Measurements from ENCODE around the gene TNFSF12.

Gene TNFSF12, protein sequence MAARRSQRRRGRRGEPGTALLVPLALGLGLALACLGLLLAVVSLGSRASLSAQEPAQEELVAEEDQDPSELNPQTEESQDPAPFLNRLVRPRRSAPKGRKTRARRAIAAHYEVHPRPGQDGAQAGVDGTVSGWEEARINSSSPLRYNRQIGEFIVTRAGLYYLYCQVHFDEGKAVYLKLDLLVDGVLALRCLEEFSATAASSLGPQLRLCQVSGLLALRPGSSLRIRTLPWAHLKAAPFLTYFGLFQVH

GRCh38 chr17:7548585-7549400 is at the start of gene TNFSF12:
TSS of gene TNFSF12 (plus strand) at chr17:7549058. CDS start at chr17:7549154, 96 bp downstream.
- DNase-seq, result peak; percentile 75

GRCh38 chr17:7499161-7499560 is 49.7 kb upstream of the TNFSF12 start:
- DNase-seq, result no peak

GRCh38 chr17:7501729-7502128 is 47.1 kb upstream of the TNFSF12 start:
- no peak for DNase-seq

DNA sequence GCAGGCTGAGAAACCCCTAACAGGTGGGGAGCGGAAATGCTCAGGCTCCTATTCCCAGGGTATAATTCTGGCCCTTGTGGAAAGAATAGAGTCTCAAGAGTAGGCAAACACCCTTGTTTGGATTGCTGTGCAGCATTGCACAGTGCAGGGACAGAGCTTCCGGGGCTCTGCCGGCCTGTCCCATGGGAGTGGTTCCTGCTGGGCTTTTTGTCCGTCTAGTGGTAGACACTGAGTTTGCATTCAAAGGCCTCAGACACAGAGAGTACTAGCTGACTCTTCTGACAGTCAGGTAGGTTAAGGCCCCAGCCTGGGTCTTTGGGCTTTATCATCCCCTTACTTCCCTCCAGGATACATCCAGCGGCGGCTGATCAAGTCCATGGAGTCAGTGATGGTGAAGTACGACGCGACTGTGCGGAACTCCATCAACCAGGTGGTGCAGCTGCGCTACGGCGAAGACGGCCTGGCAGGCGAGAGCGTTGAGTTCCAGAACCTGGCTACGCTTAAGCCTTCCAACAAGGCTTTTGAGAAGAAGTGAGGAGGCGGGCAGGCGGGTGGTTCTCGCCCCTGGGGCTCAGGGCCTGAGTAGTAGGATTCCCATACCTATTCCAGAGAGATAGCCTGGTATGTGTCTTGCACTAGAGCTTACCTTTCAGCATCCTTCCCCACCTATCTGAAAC is 46.5 kb upstream of the TNFSF12 start:
- no peak for DNase-seq

GRCh38 chr17:7502987-7503386 is 45.9 kb upstream of the TNFSF12 start:
- no peak for DNase-seq

DNA sequence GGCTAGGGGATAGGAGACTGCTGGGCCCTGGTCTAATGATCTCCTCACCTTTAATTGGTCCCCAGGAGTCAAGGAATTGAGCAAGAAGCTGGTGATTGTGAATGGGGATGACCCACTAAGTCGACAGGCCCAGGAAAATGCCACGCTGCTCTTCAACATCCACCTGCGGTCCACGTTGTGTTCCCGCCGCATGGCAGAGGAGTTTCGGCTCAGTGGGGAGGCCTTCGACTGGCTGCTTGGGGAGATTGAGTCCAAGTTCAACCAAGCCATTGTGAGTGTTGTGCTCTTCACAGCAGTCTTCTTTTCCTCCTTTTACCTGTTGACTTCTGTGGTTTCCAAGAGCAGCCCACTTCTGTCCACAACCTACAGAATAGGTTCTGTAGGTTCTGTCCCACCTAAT is 45.3 kb upstream of the TNFSF12 start:
- no peak for DNase-seq

- no peak for DNase-seq
Measured at GRCh38 chr17:7508145-7508544, 40.7 kb upstream of the TNFSF12 start.

- no peak for DNase-seq
Measured at GRCh38 chr17:7508846-7509245, 40.0 kb upstream of the TNFSF12 start.

DNA sequence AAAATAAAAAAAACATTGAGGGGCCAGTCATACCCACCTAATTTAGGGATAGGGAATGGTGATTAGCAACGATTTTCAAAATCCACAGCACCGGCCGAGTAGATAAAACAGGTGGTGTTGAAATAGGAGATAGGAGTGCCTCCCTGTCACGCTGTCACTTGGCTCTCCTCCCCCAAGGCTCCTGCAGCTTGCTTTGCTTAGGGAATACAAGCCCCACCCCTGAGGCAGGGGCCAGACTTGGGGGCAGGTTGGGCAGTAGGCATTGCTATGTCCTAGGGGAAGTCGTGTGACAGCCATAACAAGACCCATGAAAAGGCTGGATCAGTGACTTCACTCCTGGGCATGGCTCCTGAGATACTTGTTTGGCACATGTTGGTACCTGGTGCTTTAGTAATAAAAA is 38.9 kb upstream of the TNFSF12 start:
- DNase-seq, result no peak

DNA sequence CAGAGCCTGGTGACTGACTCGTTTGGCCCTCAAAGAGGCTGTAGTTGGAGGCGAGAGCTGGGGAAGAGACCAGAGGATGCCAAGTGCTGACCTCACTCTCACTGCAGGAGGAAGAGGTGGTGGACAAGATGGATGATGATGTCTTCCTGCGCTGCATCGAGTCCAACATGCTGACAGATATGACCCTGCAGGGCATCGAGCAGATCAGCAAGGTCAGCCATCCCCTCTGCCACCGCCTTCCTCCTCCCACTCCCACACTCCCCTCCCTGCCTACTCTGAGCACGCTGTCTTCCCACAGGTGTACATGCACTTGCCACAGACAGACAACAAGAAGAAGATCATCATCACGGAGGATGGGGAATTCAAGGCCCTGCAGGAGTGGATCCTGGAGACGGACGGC is 37.8 kb upstream of the TNFSF12 start:
- DNase-seq, result no peak

DNA sequence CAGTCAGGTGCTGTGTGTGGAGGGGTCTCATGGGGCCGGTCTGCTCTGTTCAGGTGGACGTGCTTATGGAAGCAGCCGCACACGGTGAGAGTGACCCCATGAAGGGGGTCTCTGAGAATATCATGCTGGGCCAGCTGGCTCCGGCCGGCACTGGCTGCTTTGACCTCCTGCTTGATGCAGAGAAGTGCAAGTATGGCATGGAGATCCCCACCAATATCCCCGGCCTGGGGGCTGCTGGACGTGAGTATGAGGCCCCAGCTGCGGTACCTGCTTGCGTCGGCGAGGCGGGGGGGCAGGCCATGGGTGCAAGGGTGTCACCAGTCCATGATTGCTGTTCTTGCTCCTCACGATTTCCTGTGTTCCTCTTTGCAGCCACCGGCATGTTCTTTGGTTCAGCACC is 36.8 kb upstream of the TNFSF12 start:
- no peak for DNase-seq

DNA sequence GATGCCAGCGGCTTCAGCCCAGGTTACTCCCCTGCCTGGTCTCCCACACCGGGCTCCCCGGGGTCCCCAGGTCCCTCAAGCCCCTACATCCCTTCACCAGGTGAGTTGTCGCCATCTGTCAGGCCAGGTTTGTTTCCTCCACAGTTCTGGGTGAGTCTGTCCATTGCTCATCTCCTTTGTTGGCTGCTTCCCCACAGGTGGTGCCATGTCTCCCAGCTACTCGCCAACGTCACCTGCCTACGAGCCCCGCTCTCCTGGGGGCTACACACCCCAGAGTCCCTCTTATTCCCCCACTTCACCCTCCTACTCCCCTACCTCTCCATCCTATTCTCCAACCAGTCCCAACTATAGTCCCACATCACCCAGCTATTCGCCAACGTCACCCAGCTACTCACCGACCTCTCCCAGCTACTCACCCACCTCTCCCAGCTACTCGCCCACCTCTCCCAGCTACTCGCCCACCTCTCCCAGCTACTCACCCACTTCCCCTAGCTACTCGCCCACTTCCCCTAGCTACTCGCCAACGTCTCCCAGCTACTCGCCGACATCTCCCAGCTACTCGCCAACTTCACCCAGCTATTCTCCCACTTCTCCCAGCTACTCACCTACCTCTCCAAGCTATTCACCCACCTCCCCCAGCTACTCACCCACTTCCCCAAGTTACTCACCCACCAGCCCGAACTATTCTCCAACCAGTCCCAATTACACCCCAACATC is 35.9 kb upstream of the TNFSF12 start:
- DNase-seq, result no peak

- DNase-seq, result no peak
Measured at GRCh38 chr17:7513850-7514419, 34.9 kb upstream of the TNFSF12 start.

DNA sequence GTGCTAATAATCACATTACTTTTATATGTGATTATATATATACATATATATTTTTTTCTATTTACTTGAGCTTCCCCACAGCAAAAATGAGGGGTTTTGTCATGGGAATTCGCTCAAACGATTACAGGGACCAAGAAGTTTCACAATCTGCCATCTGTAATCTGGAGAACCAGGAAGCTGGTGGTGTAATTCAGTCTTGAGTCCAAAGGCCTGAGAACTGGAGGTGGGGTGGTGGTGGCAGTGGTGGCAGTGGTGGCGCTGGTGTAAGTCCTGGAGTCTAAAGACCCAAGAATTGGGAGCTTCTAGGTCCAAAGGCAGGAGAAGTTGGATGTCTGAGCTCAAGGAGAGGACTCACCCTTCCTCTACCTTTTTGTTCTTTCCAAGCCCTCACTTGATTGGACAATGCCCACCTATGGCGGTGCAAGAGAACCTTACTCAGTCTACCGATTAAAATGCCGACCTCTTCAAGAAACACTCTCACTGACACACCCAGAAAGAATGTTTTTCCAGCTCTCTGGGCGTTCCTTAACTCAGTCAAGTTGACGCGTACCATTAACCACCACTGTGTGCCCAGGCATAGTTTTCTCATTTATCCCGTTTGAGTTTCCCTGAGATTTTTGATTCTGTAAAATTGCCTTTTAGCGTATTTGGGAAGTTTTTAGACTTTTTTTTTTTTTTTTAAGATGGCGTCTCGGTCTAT is 32.8 kb upstream of the TNFSF12 start:
- no peak for DNase-seq

- no peak for DNase-seq
Measured at GRCh38 chr17:7523033-7523432, 25.8 kb upstream of the TNFSF12 start.

- DNase-seq, result no peak
Measured at GRCh38 chr17:7528842-7529241, 20.0 kb upstream of the TNFSF12 start.

DNA sequence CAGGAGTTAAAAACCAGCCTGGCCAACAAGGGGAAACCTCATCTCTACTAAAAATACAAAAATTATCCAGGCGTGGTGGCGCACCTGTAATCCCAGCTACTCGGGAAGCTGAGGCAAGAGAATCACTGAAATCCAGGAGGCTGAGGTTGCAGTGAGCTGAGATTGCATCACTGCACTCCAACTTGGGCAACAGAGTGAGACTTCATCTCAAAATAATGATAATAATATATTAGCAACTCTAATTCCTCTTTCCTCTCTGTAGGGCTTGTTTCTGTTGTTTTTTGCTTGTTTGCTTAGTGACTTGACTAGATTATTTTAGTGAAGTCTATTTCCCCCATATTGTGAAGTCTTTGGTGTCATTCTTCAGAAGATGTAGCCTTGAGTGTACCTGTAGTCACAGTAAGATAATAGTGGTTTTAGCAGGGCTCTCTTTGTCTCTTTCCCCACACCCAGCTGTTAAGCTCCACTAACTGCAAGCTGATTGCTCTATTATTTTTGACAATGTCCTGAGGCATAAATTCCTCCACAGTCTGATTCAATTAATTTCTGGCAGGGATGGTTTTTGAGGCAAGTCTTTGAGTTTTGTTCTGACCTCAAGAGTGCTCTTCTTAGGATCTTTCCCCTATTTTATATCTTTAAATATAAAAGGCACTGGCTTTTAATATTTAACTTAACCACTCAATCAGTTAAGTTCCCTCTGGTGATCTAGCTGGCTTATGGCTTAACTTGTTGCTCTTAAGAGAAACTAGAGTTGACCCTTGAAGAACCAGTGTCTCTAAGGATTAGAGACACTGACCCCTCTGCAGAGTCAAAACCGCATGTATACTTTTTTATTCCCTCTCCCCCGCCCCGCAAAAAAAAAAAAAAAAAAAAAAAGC is 18.6 kb upstream of the TNFSF12 start:
- DNase-seq, result no peak

DNA sequence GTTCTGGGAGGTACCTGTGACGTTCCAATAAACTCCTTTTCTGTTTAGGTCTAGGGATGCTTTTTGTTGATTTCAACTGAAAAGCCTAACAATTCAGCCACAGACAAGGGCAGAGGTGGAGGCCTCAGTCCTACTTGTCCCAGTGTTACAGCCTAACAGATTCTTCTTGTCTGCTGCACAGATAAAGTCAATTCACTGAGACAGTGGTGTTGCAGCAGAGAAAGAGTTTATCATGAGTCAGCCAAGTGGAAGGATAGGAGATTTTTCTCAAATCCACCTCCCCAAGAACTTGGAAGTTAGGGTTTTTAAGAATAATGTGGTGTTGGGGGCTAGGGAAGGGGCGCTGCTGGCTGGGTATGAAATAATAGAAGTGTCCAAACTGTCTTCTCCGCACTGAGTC is 10.8 kb upstream of the TNFSF12 start:
- DNase-seq, result no peak

- no peak for DNase-seq
Measured at GRCh38 chr17:7538891-7539545, 9.8 kb upstream of the TNFSF12 start.

GRCh38 chr17:7541074-7541621 is 7.7 kb upstream of the TNFSF12 start:
- no peak for DNase-seq

All from left hindlimb (tissue), 1 donor.